ENCODE data around the gene SLC27A6. TPM values are rescaled to one million over a fixed set of nuclear protein-coding genes. Genes with fewer than 3 reads are reported as not detected.

SLC27A6 gene
- total RNA-seq, 4 donors from 2014 or later: not detected

DNA sequence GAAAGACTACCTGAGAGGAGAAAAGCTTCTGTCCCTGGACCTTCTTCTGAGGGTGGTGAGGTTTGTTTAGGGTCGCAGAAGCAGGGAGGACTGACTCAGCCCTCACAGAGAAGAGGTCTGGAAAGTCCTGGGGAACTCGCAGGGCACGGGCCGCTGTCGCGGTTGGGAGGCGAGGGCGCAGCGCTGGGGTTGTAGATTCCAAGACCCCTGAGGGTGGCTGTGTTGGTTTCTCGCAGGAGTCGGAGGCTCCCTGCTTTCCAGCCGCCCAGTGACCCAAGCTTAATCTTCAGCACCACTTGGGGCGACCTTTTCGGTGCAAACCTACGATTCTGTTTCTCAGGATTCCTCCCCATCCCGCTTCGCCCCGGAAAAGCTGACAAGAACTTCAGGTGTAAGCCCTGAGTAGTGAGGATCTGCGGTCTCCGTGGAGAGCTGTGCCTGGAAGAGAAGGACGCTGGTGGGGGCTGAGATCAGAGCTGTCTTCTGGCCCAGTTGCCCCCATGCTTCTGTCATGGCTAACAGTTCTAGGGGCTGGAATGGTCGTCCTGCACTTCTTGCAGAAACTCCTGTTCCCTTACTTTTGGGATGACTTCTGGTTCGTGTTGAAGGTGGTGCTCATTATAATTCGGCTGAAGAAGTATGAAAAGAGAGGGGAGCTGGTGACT lies 482 bp downstream of the SLC27A6 start:
- no peak for TF ChIP-seq POLR2A (IDR thresholded peaks at IDR 0.05)
- TF ChIP-seq, protein P1, sequence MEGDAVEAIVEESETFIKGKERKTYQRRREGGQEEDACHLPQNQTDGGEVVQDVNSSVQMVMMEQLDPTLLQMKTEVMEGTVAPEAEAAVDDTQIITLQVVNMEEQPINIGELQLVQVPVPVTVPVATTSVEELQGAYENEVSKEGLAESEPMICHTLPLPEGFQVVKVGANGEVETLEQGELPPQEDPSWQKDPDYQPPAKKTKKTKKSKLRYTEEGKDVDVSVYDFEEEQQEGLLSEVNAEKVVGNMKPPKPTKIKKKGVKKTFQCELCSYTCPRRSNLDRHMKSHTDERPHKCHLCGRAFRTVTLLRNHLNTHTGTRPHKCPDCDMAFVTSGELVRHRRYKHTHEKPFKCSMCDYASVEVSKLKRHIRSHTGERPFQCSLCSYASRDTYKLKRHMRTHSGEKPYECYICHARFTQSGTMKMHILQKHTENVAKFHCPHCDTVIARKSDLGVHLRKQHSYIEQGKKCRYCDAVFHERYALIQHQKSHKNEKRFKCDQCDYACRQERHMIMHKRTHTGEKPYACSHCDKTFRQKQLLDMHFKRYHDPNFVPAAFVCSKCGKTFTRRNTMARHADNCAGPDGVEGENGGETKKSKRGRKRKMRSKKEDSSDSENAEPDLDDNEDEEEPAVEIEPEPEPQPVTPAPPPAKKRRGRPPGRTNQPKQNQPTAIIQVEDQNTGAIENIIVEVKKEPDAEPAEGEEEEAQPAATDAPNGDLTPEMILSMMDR (IDR thresholded peaks at IDR 0.05): no peak
- Histone ChIP-seq H3K9me3 (no peaks in the 10 kb centered on the region), H3K27ac (no peak overlapping the region), H3K36me3 (no peaks in the 10 kb centered on the region), H3K4me1 (no peaks in the 10 kb centered on the region), H3K27me3 (no peaks in the 10 kb centered on the region), H3K4me3 (peak overlapping the region in 1 of 4 donors; percentile 38)
- peak in 1 of 3 donors; percentile 40 for DNase-seq

DNA sequence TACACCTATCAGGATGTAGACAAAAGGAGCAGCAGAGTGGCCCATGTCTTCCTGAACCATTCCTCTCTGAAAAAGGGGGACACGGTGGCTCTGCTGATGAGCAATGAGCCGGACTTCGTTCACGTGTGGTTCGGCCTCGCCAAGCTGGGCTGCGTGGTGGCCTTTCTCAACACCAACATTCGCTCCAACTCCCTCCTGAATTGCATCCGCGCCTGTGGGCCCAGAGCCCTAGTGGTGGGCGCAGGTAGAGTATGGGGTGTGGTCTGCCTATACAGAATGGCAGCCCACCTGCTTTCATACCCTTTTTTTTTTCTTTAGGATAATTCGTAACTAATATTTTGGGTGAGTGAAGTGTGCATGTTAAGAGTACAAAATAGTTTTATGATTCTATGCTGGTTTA lies 1.1 kb downstream of the SLC27A6 start:
- no peak overlapping the region for H3K4me3 ChIP-seq
- no peaks in the 10 kb centered on the region for H3K36me3 ChIP-seq
- H3K27me3 ChIP-seq: no peaks in the 10 kb centered on the region
- no peaks in the 10 kb centered on the region for H3K9me3 ChIP-seq
- TF ChIP-seq POLR2A (IDR thresholded peaks at IDR 0.05): no peak
- TF ChIP-seq, protein P1 (IDR thresholded peaks at IDR 0.05): no peak
- no peak overlapping the region for H3K27ac ChIP-seq
- DNase-seq: no peak
- no peaks in the 10 kb centered on the region for H3K4me1 ChIP-seq

DNA sequence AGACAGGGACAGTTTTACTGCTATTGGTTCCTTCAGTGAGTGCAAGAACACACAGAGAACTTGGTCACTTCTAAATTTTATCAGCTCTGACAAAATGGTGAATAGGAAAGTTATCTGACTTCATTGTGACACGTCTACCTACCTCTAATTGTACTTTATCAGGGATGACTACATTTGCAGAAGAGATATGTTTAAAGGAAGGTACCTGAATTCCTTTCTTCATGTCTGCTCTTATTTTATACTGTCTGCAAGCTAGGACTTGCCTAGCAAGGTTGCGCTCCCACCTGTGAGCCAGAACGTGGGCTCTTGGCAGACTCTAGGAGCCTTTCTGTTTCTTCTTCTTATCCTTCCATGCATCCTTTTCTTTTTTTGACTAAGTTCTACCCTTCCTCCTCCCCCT lies 1.6 kb downstream of the SLC27A6 start:
- no peaks in the 10 kb centered on the region for H3K4me1 ChIP-seq
- no peaks in the 10 kb centered on the region for H3K27me3 ChIP-seq
- no peaks in the 10 kb centered on the region for H3K36me3 ChIP-seq
- H3K9me3 ChIP-seq: no peaks in the 10 kb centered on the region
- DNase-seq: no peak
- no peak overlapping the region for H3K4me3 ChIP-seq
- TF ChIP-seq, protein P1 (IDR thresholded peaks at IDR 0.05): no peak
- TF ChIP-seq POLR2A (IDR thresholded peaks at IDR 0.05): no peak
- H3K27ac ChIP-seq: no peak overlapping the region

DNA sequence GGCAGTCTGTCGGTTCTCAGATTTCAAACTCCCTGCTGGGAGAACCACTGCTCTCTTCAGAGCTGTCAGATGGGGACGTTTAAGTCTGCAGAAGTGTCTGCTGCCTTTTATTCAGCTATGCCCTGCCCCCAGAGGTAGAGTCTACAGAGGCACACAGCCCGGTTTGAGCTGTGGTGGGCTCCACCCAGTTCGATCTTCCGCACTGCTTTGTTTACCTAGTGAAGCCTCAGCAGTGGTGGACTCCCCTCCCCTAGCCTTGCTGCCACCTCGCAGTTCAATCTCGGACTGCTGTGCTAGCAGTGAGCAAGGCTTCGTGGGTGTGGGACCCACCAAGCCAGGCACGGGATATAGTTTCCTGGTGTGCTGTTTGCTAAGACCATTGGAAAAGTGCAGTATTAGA lies 8.0 kb downstream of the SLC27A6 start:
- Histone ChIP-seq H3K27me3 (no peaks in the 10 kb centered on the region), H3K36me3 (no peaks in the 10 kb centered on the region), H3K9me3 (no peaks in the 10 kb centered on the region), H3K4me1 (no peaks in the 10 kb centered on the region), H3K4me3 (no peak overlapping the region), H3K27ac (no peak overlapping the region)
- no peak for DNase-seq
- no peak for TF ChIP-seq POLR2A (IDR thresholded peaks at IDR 0.05)
- TF ChIP-seq, protein P1 (IDR thresholded peaks at IDR 0.05): no peak

DNA sequence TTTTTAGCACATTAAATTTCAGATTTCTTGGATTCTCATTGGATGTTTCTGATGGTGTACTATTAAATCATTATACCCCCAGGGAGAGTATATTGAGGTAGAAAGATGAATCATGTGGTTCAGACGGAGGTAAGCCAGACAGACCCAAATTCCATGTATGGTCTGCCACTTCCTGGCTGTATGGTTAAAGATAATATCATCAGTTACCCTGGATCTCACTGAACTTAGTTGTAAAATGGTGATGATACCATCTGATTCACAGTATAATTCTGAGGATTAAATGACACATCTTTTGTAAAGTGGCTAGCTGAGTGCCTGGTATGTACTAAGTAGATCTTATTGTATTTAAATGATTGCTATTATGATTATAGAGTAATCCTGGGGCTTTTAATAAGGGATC lies 9.3 kb downstream of the SLC27A6 start:
- Histone ChIP-seq H3K36me3 (no peaks in the 10 kb centered on the region), H3K4me3 (no peak overlapping the region), H3K27ac (no peak overlapping the region), H3K27me3 (no peaks in the 10 kb centered on the region), H3K4me1 (no peaks in the 10 kb centered on the region), H3K9me3 (no peaks in the 10 kb centered on the region)
- TF ChIP-seq, protein P1 (IDR thresholded peaks at IDR 0.05): no peak
- no peak for TF ChIP-seq POLR2A (IDR thresholded peaks at IDR 0.05)
- no peak for DNase-seq

DNA sequence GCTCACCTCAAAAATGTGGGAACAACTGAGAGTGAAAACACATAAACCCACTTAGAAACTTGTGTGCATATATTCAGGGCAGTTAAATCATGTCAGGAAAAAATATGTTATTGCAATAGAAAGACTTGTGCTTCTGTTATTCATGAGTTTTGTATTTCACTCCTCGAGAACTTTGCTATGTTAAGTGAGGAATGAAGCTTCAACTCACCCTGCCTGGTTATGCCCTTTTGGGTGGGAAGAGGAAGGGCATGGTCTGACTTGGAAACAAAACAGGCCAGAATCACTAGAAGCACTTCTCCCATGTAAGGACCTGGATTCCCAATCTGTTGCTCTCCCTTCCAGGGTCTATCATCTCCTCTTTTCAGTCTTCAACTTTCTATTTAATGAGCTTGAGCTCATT lies 14.5 kb downstream of the SLC27A6 start:
- TF ChIP-seq POLR2A (IDR thresholded peaks at IDR 0.05): no peak
- TF ChIP-seq, protein P1 (IDR thresholded peaks at IDR 0.05): no peak
- no peak overlapping the region for H3K4me3 ChIP-seq

More for the DNA sequence above, 14.5 kb downstream of the SLC27A6 start:
- Histone ChIP-seq H3K4me1 (no peaks in the 10 kb centered on the region), H3K9me3 (no peaks in the 10 kb centered on the region), H3K27ac (no peak overlapping the region), H3K27me3 (no peaks in the 10 kb centered on the region), H3K36me3 (no peaks in the 10 kb centered on the region)
- no peak for DNase-seq

All from Peyer's patch (tissue), 4 donors.